ENCODE results near the gene LMF2.
A peak's percentile ranks its signal among the peaks of the same experiment; 100 is the strongest.
"Not testable (repeated sequence)": the region's sequence is repeated elsewhere in the genome, so short reads cannot be mapped to it uniquely, and the experiment has no call there.

LMF2 gene, protein sequence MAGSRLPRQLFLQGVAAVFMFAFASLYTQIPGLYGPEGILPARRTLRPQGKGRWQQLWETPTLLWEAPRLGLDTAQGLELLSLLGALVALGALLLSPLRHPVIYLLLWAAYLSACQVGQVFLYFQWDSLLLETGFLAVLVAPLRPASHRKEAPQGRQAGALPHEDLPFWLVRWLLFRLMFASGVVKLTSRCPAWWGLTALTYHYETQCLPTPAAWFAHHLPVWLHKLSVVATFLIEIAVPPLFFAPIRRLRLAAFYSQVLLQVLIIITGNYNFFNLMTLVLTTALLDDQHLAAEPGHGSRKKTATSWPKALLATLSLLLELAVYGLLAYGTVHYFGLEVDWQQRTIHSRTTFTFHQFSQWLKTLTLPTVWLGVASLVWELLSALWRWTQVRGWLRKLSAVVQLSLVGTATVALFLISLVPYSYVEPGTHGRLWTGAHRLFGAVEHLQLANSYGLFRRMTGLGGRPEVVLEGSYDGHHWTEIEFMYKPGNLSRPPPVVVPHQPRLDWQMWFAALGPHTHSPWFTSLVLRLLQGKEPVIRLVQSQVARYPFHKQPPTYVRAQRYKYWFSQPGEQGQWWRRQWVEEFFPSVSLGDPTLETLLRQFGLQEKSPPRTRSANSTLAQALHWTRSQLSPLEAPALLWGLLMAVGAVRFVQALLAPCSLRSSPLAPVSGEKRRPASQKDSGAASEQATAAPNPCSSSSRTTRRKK

GRCh38 chr22:50507421-50507990, at the start of gene LMF2:
Gene LMF2 (minus strand): TSS chr22:50507702. CDS start chr22:50507675, 27 bp downstream.
- DNase-seq (ENCODE audit: low read depth in 3 of 3, low spot score in 1 of 3), result peak; percentile 90 to 96 (median 93)

DNA sequence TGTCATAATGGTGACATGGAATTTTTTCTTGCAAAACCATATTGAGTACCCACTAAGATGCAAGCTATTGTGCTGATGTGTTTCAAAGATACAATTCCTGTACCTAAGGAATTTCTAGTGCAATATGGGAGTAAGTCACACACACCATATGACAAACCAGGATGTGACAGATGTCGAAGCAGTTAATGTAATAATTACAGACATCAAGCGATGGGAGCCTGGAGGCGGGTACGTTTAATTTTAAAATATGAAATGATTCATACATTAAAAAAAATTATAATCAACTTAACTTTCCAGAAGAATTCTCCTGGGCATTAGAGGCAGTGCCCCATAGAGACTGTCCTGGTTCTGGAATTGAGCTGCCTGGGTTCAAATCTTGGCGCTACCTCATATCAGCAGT, 49.2 kb upstream of the LMF2 start:
- DNase-seq (ENCODE audit: low read depth in 3 of 3, low spot score in 1 of 3), result no peak

- no peak for DNase-seq (ENCODE audit: low read depth in 3 of 3, low spot score in 1 of 3)
Measured at GRCh38 chr22:50553310-50553709, 45.8 kb upstream of the LMF2 start.

- no peak for DNase-seq (ENCODE audit: low read depth in 3 of 3, low spot score in 1 of 3)
Measured at GRCh38 chr22:50551160-50551752, 43.8 kb upstream of the LMF2 start.

DNA sequence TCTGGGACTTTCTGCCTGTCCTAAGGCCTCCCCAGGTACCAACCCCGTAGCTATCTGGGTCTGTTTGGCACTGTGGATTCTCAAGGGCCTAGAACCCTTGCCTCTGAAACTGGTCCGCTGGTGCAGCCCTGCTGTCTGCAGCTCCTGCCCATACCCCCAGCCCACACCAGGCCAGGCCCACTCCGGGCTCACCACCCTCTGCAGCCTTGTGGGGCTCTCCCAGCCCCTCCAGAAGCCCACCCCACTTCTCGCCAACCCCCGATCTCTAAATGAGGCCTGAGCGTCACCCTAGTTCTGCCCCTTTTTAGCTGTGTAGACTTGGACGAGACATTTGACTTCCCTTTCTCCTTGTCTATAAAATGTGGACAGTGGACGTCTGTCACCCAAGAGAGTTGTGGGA, 42.9 kb upstream of the LMF2 start:
- DNase-seq (ENCODE audit: low read depth in 3 of 3, low spot score in 1 of 3), result no peak

- DNase-seq (ENCODE audit: low read depth in 3 of 3, low spot score in 1 of 3), result no peak
Measured at GRCh38 chr22:50548921-50549790, 41.7 kb upstream of the LMF2 start.

DNA sequence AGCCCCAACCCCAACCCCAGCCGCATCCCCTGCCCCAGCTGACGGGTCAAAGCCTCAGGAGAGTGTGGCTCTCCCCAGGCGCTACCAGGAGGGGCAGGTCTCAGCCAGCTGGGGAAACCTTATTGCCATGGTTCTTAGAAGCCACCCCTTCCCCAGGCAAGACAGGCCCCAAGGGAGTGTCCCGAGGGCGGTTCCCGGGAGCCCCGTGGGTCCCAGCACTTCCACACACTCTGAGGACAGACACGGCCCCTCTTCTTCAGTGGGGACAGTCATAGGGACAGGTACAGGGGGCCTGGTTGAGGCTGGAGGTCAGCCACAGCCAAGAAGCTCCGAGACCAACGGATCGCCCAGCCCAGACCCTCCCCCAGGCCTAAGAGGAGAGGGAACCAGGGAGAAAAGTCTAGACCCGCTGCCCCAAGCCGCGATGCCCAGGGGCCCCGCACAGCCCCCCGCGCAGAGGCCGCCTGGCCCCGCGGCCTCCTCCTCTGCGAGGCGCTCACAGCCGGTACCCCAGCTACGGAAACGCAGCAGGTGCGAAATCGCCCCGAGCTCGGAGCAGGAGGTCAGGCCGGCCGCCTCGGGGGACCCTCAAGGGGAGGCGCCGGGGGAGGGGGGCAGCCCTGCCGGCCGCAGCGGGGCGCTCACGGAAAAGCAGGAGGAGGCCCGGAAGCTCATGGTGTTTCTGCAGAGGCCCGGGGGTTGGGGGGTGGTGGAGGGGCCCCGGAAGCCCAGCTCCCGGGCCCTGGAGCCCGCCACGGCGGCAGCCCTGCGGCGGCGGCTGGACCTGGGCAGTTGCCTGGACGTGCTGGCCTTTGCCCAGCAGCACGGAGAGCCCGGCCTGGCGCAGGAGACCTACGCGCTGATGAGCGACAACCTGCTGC, 40.8 kb upstream of the LMF2 start:
- no peak for DNase-seq (ENCODE audit: low read depth in 3 of 3, low spot score in 1 of 3)

- DNase-seq (ENCODE audit: low read depth in 3 of 3, low spot score in 1 of 3), result no peak
Measured at GRCh38 chr22:50547263-50547985, 39.9 kb upstream of the LMF2 start.

DNA sequence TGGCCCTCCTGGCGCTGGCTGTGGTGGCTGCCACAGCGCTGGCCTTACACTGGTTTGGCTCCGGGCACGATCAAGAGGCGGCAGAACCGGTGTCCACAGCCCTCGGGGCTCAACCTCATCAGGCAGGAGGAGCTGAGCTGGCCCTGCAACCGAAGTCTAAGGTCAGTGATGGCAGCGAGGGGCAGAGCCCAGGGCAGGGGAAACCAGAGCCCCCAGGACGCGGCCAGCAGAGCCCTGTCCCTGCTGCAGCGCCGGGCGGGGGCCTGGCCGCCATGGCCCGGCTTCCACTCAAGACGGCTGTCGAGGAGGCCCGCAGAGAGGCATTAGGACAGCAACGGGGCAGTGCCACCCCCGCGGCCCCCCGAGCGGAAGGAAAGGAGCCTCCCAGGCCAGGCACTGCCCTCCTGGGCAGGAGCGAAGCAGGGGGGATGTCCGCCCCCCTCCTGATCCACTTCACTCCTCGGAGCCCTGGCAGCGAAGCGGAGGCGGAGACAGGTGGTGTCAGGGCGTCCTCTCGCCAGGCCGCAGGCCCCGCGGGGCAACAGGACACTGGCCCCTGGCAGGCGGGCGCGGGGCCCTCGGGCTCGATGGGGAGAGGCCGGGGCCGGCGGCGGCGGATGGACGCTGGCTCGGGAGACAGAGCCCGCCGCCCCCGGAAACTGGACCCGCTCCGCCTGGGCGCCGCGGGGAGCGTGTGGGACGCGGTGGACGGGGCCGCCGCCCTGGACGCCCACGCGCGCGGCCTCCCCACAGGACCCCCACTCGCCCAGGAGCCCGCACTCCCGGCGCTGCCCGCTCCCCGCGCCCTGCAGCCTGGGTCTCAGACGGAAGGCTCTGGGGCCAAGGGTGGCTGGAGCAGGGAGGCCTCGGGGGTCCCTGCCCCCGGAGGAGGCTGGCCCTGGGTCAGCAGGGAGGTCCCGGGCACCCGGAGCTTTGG, 39.1 kb upstream of the LMF2 start:
- DNase-seq (ENCODE audit: low read depth in 3 of 3, low spot score in 1 of 3), result no peak

GRCh38 chr22:50545522-50546325, 38.2 kb upstream of the LMF2 start, which contains the start of gene KLHDC7B:
Gene KLHDC7B (plus strand): TSS chr22:50545899. CDS start chr22:50546244, 345 bp downstream.
- DNase-seq (ENCODE audit: low read depth in 3 of 3, low spot score in 1 of 3), result no peak

DNA sequence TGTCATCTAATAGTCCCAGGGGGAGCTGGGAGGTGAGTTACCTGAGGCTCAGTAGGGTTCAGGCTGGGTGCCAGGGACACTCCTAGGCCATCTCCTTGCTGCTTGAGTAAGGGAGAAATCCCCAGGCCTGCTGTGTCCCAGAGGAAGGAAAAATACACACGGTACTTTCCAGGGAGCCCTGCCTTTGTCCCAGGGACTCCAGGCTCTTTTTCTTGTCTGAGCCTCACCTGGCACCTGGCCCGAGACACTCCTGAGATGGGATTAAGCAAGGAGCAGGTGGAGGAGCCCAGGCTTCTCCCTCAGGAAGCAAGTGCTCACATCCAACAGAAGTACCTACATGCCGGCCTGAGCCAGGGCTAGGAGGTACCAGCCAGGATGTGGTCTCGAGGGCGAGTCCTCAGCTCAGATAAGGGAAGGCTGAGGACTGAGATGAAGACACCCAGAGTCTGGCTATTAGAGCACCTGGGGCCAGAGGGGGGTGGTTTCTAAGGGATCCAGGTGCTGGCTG, 37.3 kb upstream of the LMF2 start:
- DNase-seq (ENCODE audit: low read depth in 3 of 3, low spot score in 1 of 3), result no peak

DNA sequence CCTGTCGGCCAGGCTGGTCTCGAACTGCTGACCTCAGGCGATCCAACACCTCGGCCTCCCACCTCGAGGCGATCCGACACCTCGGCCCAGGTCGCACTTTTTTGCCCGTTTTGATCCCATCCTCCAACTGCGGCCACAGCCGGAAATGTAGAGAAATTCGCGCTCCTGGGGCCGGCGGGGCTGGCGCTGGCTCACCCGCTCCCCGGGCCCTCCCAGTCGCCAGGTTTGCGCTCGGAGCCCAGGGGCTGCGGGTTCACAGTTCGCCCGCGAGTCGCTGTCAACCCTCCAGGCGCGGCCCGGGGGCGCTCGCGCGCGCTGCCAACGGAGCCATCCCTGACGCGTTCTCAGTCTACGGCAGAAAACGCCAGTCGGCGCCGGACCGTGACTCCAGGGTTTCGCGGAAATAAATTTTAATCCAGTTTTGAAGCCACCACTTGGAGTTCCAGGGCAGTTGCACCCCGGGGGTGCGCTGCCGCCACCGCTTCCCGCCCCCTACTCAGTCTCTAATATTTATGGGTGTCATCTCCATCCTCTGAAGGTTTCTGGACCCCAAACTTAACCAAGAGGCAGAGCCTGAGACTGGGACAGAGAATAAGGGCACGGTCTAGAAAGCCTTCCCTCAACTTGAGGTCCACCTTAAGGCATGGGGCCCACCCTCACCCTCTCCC, 36.7 kb upstream of the LMF2 start:
- DNase-seq (ENCODE audit: low read depth in 3 of 3, low spot score in 1 of 3), result peak in 2 of 3 donors; percentile 65 to 73

DNA sequence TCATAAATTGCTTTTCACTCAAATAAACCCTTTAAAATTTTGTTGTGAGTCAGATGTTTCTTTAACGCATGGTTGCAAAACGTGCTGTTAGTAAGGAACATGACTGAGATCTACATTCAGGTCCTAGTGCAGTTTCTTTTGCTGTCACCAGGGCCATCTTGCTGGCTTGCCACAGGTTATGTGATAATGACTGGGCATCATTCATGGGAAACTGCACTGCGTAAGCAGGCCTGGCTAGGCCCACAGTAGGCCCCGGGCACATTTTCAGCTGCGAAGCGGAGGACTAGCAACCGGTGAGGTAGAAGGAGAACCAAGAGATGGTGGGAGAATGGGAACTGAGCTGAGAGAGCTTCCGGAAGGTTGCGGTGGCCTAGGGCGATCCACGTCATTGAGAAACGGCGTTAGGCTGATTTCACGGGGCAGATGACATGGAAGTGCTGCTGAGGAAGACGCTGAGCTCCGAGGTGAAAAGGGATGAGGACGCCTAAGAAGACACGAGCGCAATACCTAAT, 35.0 kb upstream of the LMF2 start:
- DNase-seq (ENCODE audit: low read depth in 3 of 3, low spot score in 1 of 3), result no peak

GRCh38 chr22:50541667-50542026, 34.1 kb upstream of the LMF2 start:
- not testable (repeated sequence) for DNase-seq (ENCODE audit: low read depth in 3 of 3, low spot score in 1 of 3)

DNA sequence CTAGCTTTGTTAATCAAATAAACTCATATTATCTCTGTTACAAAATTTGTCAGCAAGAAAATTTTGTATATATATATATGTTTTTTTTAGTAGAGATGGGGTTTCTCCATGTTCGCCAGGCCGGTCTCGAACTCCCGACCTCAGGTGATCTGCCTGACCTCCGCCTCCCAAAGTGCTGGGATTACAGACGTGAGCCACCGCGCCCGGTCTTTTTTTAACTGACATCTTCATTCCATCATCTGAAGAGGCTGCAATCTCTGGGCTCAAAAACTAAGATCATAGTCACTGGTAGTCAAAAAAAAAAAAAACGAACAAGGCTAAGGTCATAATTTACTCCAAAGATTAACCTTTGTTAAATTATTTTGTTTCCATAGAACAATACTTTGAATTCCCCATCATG, 32.9 kb upstream of the LMF2 start:
- no peak for DNase-seq (ENCODE audit: low read depth in 3 of 3, low spot score in 1 of 3)

GRCh38 chr22:50537765-50538164, 30.3 kb upstream of the LMF2 start:
- no peak for DNase-seq (ENCODE audit: low read depth in 3 of 3, low spot score in 1 of 3)
